ENCODE measurements around the gene WHRN. TPM values are rescaled to one million over a fixed set of nuclear protein-coding genes. Genes with fewer than 3 reads are reported as not detected.

WHRN gene
- total and polyA plus RNA-seq, 2 donors (not counting 1 experiment from before 2014, with no cell fraction given) = 19.4 to 95.7 TPM

DNA sequence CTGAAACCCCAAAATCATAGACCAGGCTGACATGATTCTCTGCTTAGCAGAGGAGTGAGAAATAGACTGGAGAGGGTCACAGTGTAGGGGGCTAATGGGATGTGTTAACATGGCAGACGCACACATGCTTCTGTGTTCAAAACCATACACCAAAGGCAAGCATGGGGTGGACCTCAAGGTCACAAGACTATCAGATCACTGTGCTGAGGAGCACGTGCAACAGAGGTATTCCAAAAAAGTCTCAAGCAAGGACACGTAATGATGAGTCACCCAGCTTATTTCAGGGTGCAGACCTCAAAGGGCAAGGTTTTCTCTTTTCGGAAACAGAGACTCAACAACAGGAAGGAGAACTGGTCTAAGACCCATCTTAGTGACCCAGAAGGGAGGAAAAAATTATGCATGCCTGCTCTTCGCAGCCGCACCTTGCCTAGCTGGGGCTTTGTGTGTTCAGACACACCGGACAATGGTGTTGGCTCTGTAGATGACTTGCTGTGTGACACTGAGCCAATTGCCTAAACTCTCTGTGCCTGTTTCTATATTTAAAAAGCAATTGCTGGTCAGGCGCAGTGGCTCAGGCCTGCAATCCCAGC is 20.3 kb downstream of the WHRN start:
- Histone ChIP-seq H4K20me1 (ENCODE audit: control insufficient read depth, insufficient read depth, low read length, poor library complexity, severe bottlenecking) (no peaks in the 10 kb centered on the region), H3K4me3 (ENCODE audit: control extremely low read depth in 1 of 5, extremely low read depth in 1 of 5, insufficient read depth in 1 of 5, low read depth in 2 of 5, low read length in 4 of 5) (no peak overlapping the region), H3K4me1 (ENCODE audit: control insufficient read depth in 2 of 2, insufficient read depth in 2 of 2, low read length in 2 of 2) (peaks cover 22 to 23% of the 10 kb centered on the region in 2 donors), H3K4me2 (replicated peaks; ENCODE audit: low read depth, low read length, poor library complexity, severe bottlenecking) (no peak overlapping the region), H2AFZ (ENCODE audit: insufficient read depth, low read depth, low read length, poor library complexity, severe bottlenecking) (no peak overlapping the region), H3K27ac (ENCODE audit: low read length in 2 of 2) (no peak overlapping the region), H3K27me3 (replicated peaks in 1 of 4; ENCODE audit: control extremely low read depth in 1 of 4, control insufficient read depth in 3 of 4, insufficient read depth in 4 of 4, low read length in 3 of 4) (peaks cover 0 to 9% (median 0%) of the 10 kb centered on the region in 4 experiments), H3K36me3 (replicated peaks in 1 of 2; ENCODE audit: control extremely low read depth in 1 of 2, control insufficient read depth in 1 of 2, extremely low read depth in 1 of 2, insufficient read depth in 2 of 2, low read length in 1 of 2) (no peaks in the 10 kb centered on the region), H3K9ac (ENCODE audit: low read length) (no peak overlapping the region), H3K79me2 (ENCODE audit: control insufficient read depth, insufficient read depth, low read length) (no peaks in the 10 kb centered on the region), H3K9me3 (ENCODE audit: control extremely low read depth in 1 of 3, control insufficient read depth in 2 of 3, insufficient read depth in 1 of 3, low read length in 2 of 3) (no peaks in the 10 kb centered on the region)
- TF ChIP-seq EZH2 (IDR thresholded peaks at IDR 0.05; ENCODE audit: borderline replicate concordance, insufficient read depth, low read depth, low read length, poor library complexity, severe bottlenecking) = no peak
- TF ChIP-seq, protein P1, sequence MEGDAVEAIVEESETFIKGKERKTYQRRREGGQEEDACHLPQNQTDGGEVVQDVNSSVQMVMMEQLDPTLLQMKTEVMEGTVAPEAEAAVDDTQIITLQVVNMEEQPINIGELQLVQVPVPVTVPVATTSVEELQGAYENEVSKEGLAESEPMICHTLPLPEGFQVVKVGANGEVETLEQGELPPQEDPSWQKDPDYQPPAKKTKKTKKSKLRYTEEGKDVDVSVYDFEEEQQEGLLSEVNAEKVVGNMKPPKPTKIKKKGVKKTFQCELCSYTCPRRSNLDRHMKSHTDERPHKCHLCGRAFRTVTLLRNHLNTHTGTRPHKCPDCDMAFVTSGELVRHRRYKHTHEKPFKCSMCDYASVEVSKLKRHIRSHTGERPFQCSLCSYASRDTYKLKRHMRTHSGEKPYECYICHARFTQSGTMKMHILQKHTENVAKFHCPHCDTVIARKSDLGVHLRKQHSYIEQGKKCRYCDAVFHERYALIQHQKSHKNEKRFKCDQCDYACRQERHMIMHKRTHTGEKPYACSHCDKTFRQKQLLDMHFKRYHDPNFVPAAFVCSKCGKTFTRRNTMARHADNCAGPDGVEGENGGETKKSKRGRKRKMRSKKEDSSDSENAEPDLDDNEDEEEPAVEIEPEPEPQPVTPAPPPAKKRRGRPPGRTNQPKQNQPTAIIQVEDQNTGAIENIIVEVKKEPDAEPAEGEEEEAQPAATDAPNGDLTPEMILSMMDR (IDR thresholded peaks at IDR 0.05) = no peak
- 66% methylated on average over 7 of the region's 8 CpGs for WGBS (ENCODE audit: insufficient coverage)
- intact Hi-C loops (cut with micrococcal nuclease) = no loop called here
- CTCF ChIA-PET = interaction anchor here (0.7 to 6.6 kb wide), 9 partner anchors 19 to 166 kb away, joined by 3 to 80 read pairs (median 6); partner anchors contain the start of gene WHRN
- peak; percentile 27 for DNase-seq
- Mint-ChIP-seq H3K27me3 (peaks cover 4% of the 10 kb centered on the region), H3K4me1 (peaks cover 45% of the 10 kb centered on the region), H3K9me3 (ENCODE audit: insufficient read depth) (no peaks in the 10 kb centered on the region), H3K4me3 (peak overlapping the region; percentile 42), H3K27ac (peak overlapping the region; percentile 83)
- POLR2A ChIA-PET = interaction anchor here (0.6 to 1.3 kb wide), 3 partner anchors 19 to 112 kb away, joined by 4 to 8 read pairs (median 6); no protein-coding TSS in a partner anchor
- peak; percentile 74 for ATAC-seq (ENCODE audit: low read depth)

GRCh38 chr9:114484215-114484853 is 20.9 kb downstream of the WHRN start:
- peak overlapping the region; percentile 83 for H3K27ac Mint-ChIP-seq
- intact Hi-C loops (cut with micrococcal nuclease) = no loop called here

More at GRCh38 chr9:114484215-114484853, 20.9 kb downstream of the WHRN start:
- no peak overlapping the region for H3K27ac ChIP-seq (ENCODE audit: low read length in 2 of 2)
- H4K20me1 ChIP-seq (ENCODE audit: control insufficient read depth, insufficient read depth, low read length, poor library complexity, severe bottlenecking) = no peaks in the 10 kb centered on the region
- H3K4me3 ChIP-seq (ENCODE audit: control extremely low read depth in 1 of 5, extremely low read depth in 1 of 5, insufficient read depth in 1 of 5, low read depth in 2 of 5, low read length in 4 of 5) = no peak overlapping the region
- CTCF ChIA-PET = interaction anchor here (1.0 to 6.6 kb wide), 7 partner anchors 10 to 167 kb away, joined by 3 to 80 read pairs (median 6); no protein-coding TSS in a partner anchor
- H3K27me3 ChIP-seq (replicated peaks in 1 of 4; ENCODE audit: control extremely low read depth in 1 of 4, control insufficient read depth in 3 of 4, insufficient read depth in 4 of 4, low read length in 3 of 4) = peaks cover 0 to 9% (median 0%) of the 10 kb centered on the region in 4 experiments
- ATAC-seq (ENCODE audit: low read depth) (no peak), DNase-seq (no peak)
- 63% methylated on average over 6 of the region's 9 CpGs for WGBS (ENCODE audit: insufficient coverage)
- H3K36me3 ChIP-seq (replicated peaks in 1 of 2; ENCODE audit: control extremely low read depth in 1 of 2, control insufficient read depth in 1 of 2, extremely low read depth in 1 of 2, insufficient read depth in 2 of 2, low read length in 1 of 2) = no peaks in the 10 kb centered on the region
- Mint-ChIP-seq H3K9me3 (ENCODE audit: insufficient read depth) (no peaks in the 10 kb centered on the region), H3K4me3 (peak overlapping the region; percentile 42), H3K4me1 (peaks cover 45% of the 10 kb centered on the region), H3K27me3 (peaks cover 4% of the 10 kb centered on the region)
- H3K4me2 ChIP-seq (replicated peaks; ENCODE audit: low read depth, low read length, poor library complexity, severe bottlenecking) = no peak overlapping the region
- no peak overlapping the region for H2AFZ ChIP-seq (ENCODE audit: insufficient read depth, low read depth, low read length, poor library complexity, severe bottlenecking)
- H3K9me3 ChIP-seq (ENCODE audit: control extremely low read depth in 1 of 3, control insufficient read depth in 2 of 3, insufficient read depth in 1 of 3, low read length in 2 of 3) = no peaks in the 10 kb centered on the region
- POLR2A ChIA-PET = interaction anchor here (1.3 kb wide), 1 partner anchor 20 kb away, joined by 6 read pairs; no protein-coding TSS in a partner anchor
- H3K4me1 ChIP-seq (ENCODE audit: control insufficient read depth in 2 of 2, insufficient read depth in 2 of 2, low read length in 2 of 2) = peaks cover 22 to 23% of the 10 kb centered on the region in 2 donors
- H3K79me2 ChIP-seq (ENCODE audit: control insufficient read depth, insufficient read depth, low read length) = no peaks in the 10 kb centered on the region
- TF ChIP-seq, protein P1 (IDR thresholded peaks at IDR 0.05) = no peak
- no peak for TF ChIP-seq EZH2 (IDR thresholded peaks at IDR 0.05; ENCODE audit: borderline replicate concordance, insufficient read depth, low read depth, low read length, poor library complexity, severe bottlenecking)
- no peak overlapping the region for H3K9ac ChIP-seq (ENCODE audit: low read length)
